ENCODE results near the gene MYH9.

DNA sequence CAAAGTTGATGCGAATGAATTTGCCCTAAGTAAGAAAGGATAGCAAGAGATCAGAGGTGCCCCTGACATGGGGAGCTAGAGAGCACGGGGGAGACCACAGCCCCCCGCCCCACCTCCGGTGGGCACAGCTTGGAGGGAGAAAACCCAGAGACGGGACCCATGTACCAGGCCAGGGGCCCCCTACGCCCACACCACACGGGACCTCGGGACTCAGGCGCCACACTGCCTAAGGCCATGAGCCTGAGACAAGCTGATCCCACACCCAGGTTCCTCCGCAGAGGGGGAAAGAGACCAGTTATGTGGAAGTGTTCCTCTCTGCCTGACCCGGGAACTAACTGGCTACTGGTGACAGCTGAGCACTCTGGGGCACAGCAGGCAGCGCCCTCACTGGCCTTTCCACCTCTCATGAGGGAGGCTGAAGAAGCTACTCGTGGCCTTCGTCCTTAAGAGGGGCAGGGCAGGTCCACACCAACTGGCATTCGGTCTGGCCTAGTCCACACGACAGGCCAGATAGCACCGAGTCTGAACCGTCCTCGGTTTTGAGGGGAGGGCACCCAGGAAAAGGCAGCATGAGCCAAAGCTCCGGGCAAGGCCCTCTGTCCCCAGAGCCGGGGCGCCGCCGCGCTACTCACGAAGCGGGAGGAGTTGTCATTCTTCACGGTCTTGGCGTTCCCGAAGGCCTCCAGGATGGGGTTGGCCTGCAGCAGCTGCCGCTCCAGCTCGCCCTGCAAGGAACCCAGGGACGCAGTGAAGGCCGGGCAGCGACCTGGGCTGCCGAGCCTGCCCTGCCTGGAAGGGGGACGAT lies 65.8 kb downstream of the MYH9 start:
- TF ChIP-seq, protein P1, sequence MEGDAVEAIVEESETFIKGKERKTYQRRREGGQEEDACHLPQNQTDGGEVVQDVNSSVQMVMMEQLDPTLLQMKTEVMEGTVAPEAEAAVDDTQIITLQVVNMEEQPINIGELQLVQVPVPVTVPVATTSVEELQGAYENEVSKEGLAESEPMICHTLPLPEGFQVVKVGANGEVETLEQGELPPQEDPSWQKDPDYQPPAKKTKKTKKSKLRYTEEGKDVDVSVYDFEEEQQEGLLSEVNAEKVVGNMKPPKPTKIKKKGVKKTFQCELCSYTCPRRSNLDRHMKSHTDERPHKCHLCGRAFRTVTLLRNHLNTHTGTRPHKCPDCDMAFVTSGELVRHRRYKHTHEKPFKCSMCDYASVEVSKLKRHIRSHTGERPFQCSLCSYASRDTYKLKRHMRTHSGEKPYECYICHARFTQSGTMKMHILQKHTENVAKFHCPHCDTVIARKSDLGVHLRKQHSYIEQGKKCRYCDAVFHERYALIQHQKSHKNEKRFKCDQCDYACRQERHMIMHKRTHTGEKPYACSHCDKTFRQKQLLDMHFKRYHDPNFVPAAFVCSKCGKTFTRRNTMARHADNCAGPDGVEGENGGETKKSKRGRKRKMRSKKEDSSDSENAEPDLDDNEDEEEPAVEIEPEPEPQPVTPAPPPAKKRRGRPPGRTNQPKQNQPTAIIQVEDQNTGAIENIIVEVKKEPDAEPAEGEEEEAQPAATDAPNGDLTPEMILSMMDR (conservative IDR thresholded peaks at IDR 0.05; ENCODE audit: low read length): no peak
- TF ChIP-seq EZH2phosphoT487 (IDR thresholded peaks at IDR 0.05; ENCODE audit: borderline replicate concordance, low read depth, low read length): no peak
